Right lobe of liver (tissue), 6 donors: Measurements from ENCODE around the gene TAS1R3. TPM values are rescaled to one million over a fixed set of nuclear protein-coding genes. Genes with fewer than 3 reads are reported as not detected.

Experiments used
- ATAC-seq, 4 donors: fragments of 200-7000 bp; cut with Tn5 transposase; one replicate each; pipeline ENCODE4 v1.9.1; 2020; ENCODE audit warnings: mild to moderate bottlenecking in 4 of 4, moderate library complexity in 4 of 4
- DNase-seq, 3 donors: peaks; one replicate each; pipeline ENCODE4 v3.0.0-alpha.2; 2020
- H3K27ac ChIP-seq, 3 donors: fragments of 200-600 bp; one replicate each; pipeline ENCODE4 v1.8.0; 2022
- H3K27me3 ChIP-seq, 2 donors: fragments of 200-600 bp; one replicate each; pipeline ENCODE4 v1.8.0; 2022
- H3K36me3 ChIP-seq, 4 donors: fragments of 200-600 bp; sonication (generic) in 1 of 4; one replicate each; pipeline versions ENCODE4 v1.5.1 to v1.8.0; 2017 to 2022; ENCODE audit warnings: control low read depth in 1 of 4
- H3K4me1 ChIP-seq, 4 donors: fragments of 200-600 bp; sonication (generic) in 1 of 4; one replicate each; pipeline versions ENCODE4 v1.5.1 to v1.8.0; 2017 to 2022; ENCODE audit warnings: control low read depth in 1 of 4
- H3K4me3 ChIP-seq, 3 donors: fragments of 200-600 bp; one replicate each; pipeline ENCODE4 v1.8.0; 2022
- H3K9me3 ChIP-seq, 4 donors: fragments of 200-600 bp; sonication (generic) in 1 of 4; one replicate each; pipeline versions ENCODE4 v1.5.1 to v1.8.0; 2017 to 2022; ENCODE audit warnings: control low read depth in 1 of 4
- CTCF ChIP-seq, 4 donors: fragments of 200-600 bp in 3 of 4; fragments of 450-650 bp in 1 of 4; IDR thresholded peaks; one replicate each; pipeline versions ENCODE4 v1.5.1 to v1.8.0; 2016 to 2022; ENCODE audit warnings: antibody characterized with exemption in 4 of 4, mild to moderate bottlenecking in 2 of 4
- POLR2A ChIP-seq: fragments of 450-650 bp; IDR thresholded peaks from one replicate; pipeline ENCODE4 v1.6.1; 2017; ENCODE audit warnings: antibody characterized with exemption, mild to moderate bottlenecking
- WGBS: methylation state at CpG from one replicate; pipeline ENCODE4 v1.1.6; 2018; ENCODE audit warnings: low coverage, low lambda C conversion rate; ENCODE audit not compliant: insufficient coverage; ENCODE audit errors: missing lambda C conversion rate; 5-methylcytosine and 5-hydroxymethylcytosine counted together
- intact Hi-C, 2 donors: fragments of 100-400 bp; cut with DNase I; formaldehyde crosslinking; loops; one replicate each; pipeline versions ENCODE4 v1.11.2 to v1.14.1; 2022
- total RNA-seq, 6 experiments: library from RNA; depleted of rRNA in 2 of 6; stranded (reverse); fragments of >200 nt in 2 of 6; fragmentation: NEBNext Ultra II Directional in 3 of 6; extraction: Animal tissue kit (Norgen Biotek cat#: 25700) in 3 of 6; gene quantifications; one replicate each; pipeline versions ENCODE4 v1.1.0 to v1.2.4, GENCODE V29; 2016 to 2023
- donor health status: DM: no; HTN: yes; CAD: no.
- donor health status: DM: no; HTN: no; CAD: no.
- donor health status: DM: no; HTN: no; CAD: no.
- donor health status: DM: no; HTN: yes; CAD: no.
- donor health status: DM: no; HTN: yes; CAD: no.

Gene TAS1R3
- total RNA-seq, 6 experiments from 2014 or later: 0.10 to 2.7 (median 0.33) TPM

- Histone ChIP-seq H3K9me3 (no peaks in the 10 kb centered on the region), H3K27ac (no peak overlapping the region), H3K36me3 (no peaks in the 10 kb centered on the region), H3K4me1 (peaks cover 0 to 15% (median 6%) of the 10 kb centered on the region in 4 donors), H3K27me3 (no peaks in the 10 kb centered on the region), H3K4me3 (no peak overlapping the region)
- TF ChIP-seq POLR2A: no peak
- no peak for TF ChIP-seq CTCF (IDR thresholded peaks at IDR 0.05)
- WGBS: 76% methylated on average over 5 of the region's 32 CpGs
- ATAC-seq (no peak), DNase-seq (no peak)
- intact Hi-C loops: no loop called here
These were observed 46.6 kb upstream of the TAS1R3 start for GRCh38 chr1:1284221-1285101.

GRCh38 chr1:1285102-1285571 is 45.9 kb upstream of the TAS1R3 start:
- H3K27ac ChIP-seq: no peak overlapping the region
- ATAC-seq: no peak
- intact Hi-C loops: no loop called here

GRCh38 chr1:1285611-1286311 is 45.3 kb upstream of the TAS1R3 start:
- TF ChIP-seq CTCF (IDR thresholded peaks at IDR 0.05) (no peak), POLR2A (no peak)
- intact Hi-C loops: no loop called here
- Histone ChIP-seq H3K27ac (no peak overlapping the region), H3K4me3 (no peak overlapping the region), H3K9me3 (no peaks in the 10 kb centered on the region), H3K4me1 (peaks cover 0 to 15% (median 6%) of the 10 kb centered on the region in 4 donors), H3K36me3 (no peaks in the 10 kb centered on the region), H3K27me3 (no peaks in the 10 kb centered on the region)
- ATAC-seq (no peak), DNase-seq (peak in 1 of 3 donors; percentile 54)
- WGBS: 57% methylated on average over 9 of the region's 37 CpGs

More at GRCh38 chr1:1285102-1285571, 45.9 kb upstream of the TAS1R3 start:
- H3K4me3 ChIP-seq: no peak overlapping the region
- H3K9me3 ChIP-seq: no peaks in the 10 kb centered on the region
- no peak for DNase-seq
- no peaks in the 10 kb centered on the region for H3K27me3 ChIP-seq
- peaks cover 0 to 15% (median 6%) of the 10 kb centered on the region in 4 donors for H3K4me1 ChIP-seq
- no peak for TF ChIP-seq CTCF (IDR thresholded peaks at IDR 0.05)
- TF ChIP-seq POLR2A: no peak
- WGBS: 90% methylated on average over 2 of the region's 22 CpGs
- no peaks in the 10 kb centered on the region for H3K36me3 ChIP-seq

- no peak for TF ChIP-seq CTCF (IDR thresholded peaks at IDR 0.05)
- no peak for TF ChIP-seq POLR2A
These were observed 44.5 kb upstream of the TAS1R3 start for GRCh38 chr1:1286313-1287261.

More at GRCh38 chr1:1286313-1287261, 44.5 kb upstream of the TAS1R3 start:
- intact Hi-C loops: no loop called here
- WGBS: no CpG with 5 or more reads among the region's 50 CpGs
- Histone ChIP-seq H3K27me3 (no peaks in the 10 kb centered on the region), H3K4me3 (no peak overlapping the region), H3K9me3 (no peaks in the 10 kb centered on the region), H3K4me1 (peaks cover 0 to 7% (median 4%) of the 10 kb centered on the region in 4 donors), H3K36me3 (no peaks in the 10 kb centered on the region), H3K27ac (no peak overlapping the region)
- ATAC-seq (no peak), DNase-seq (peak in 1 of 3 donors; percentile 57)
